GM13977 (cell line): ENCODE measurements around the gene FARS2.
"Not testable (repeated sequence)": the region's sequence is repeated elsewhere in the genome, so short reads cannot be mapped to it uniquely, and the experiment has no call there.

Experiments used
- DNase-seq: peaks from one replicate; pipeline ENCODE4 v3.0.0; 2012; ENCODE audit warnings: low spot score
- CTCF ChIP-seq: IDR thresholded peaks from 2 replicates; pipeline ENCODE4 v1.5.1; 2012; ENCODE audit warnings: mild to moderate bottlenecking, control low read depth; ENCODE audit not compliant: insufficient read depth; ENCODE audit errors: extremely low read depth, missing control alignments
- in situ Hi-C: fragments of 300-500 bp; cut with MboI; formaldehyde crosslinking; loops from one replicate; pipeline ENCODE4 v1.12.0; 2022; ENCODE audit warnings: low sequenced_read_pairs, low pct_unique_long_range_greater_than_20kb, mixed read lengths, inconsistent platforms; ENCODE audit not compliant: unreplicated experiment

FARS2 gene

GRCh38 chr6:5680095-5680494 is 418.8 kb downstream of the FARS2 start:
- in situ Hi-C loops, result no loop called here
- TF ChIP-seq CTCF, result no peak
- no peak for DNase-seq

GRCh38 chr6:5681480-5681879 is 420.2 kb downstream of the FARS2 start:
- peak; percentile 55 for DNase-seq
- TF ChIP-seq CTCF, result no peak
- in situ Hi-C loops, result no loop called here

- TF ChIP-seq CTCF, result no peak
- no peak for DNase-seq
- in situ Hi-C loops, result no loop called here
Measured at GRCh38 chr6:5682530-5682929, 421.2 kb downstream of the FARS2 start.

GRCh38 chr6:5683747-5684146 is 422.4 kb downstream of the FARS2 start:
- DNase-seq, in situ Hi-C loops: not testable (repeated sequence)

GRCh38 chr6:5684320-5685053 is 423.2 kb downstream of the FARS2 start:
- in situ Hi-C loops, result no loop called here
- no peak for TF ChIP-seq CTCF
- no peak for DNase-seq

- DNase-seq, result no peak
- TF ChIP-seq CTCF, result no peak
- in situ Hi-C loops, result no loop called here
Measured at GRCh38 chr6:5693225-5694145, 432.2 kb downstream of the FARS2 start.
